Lower lobe of right lung (tissue), 2 donors: ENCODE measurements around the gene TBC1D32. TPM values are rescaled to one million over a fixed set of nuclear protein-coding genes. Genes with fewer than 3 reads are reported as not detected.

Experiments used
- ATAC-seq, 2 donors: fragments of 200-7000 bp; cut with Tn5 transposase; one replicate each; pipeline ENCODE4 v1.9.1; 2020 to 2022; ENCODE audit warnings: mild to moderate bottlenecking in 2 of 2, moderate library complexity in 2 of 2
- DNase-seq: peaks from one replicate; pipeline ENCODE4 v3.0.0-alpha.2; 2020
- H3K27ac ChIP-seq: fragments of 200-600 bp; one replicate; pipeline ENCODE4 v1.8.0; 2022
- H3K27me3 ChIP-seq: fragments of 200-600 bp; one replicate; pipeline ENCODE4 v1.8.0; 2022; ENCODE audit warnings: low read depth
- H3K36me3 ChIP-seq: fragments of 200-600 bp; one replicate; pipeline ENCODE4 v1.8.0; 2022; ENCODE audit warnings: mild to moderate bottlenecking
- H3K4me1 ChIP-seq: fragments of 200-600 bp; one replicate; pipeline ENCODE4 v1.8.0; 2022
- H3K4me3 ChIP-seq: fragments of 200-600 bp; one replicate; pipeline ENCODE4 v1.8.0; 2022; ENCODE audit warnings: mild to moderate bottlenecking
- H3K9me3 ChIP-seq: fragments of 200-600 bp; one replicate; pipeline ENCODE4 v1.8.0; 2022
- CTCF ChIP-seq: fragments of 200-600 bp; IDR thresholded peaks from one replicate; pipeline ENCODE4 v1.8.0; 2022; ENCODE audit warnings: antibody characterized with exemption, mild to moderate bottlenecking
- intact Hi-C: fragments of 100-400 bp; cut with DNase I; formaldehyde crosslinking; loops from one replicate; pipeline ENCODE4 v1.11.0; 2022
- total RNA-seq: library from RNA; stranded (reverse); fragmentation: NEBNext Ultra II Directional; extraction: Animal tissue kit (Norgen Biotek cat#: 25700); gene quantifications from one replicate; pipeline ENCODE4 v1.2.1, GENCODE V29; 2021
- donor health status: DM: no; HTN: yes; CAD: no; lungs with severe emphysema.

The TBC1D32 gene
- total RNA-seq, 1 donor from 2014 or later = 5.0 TPM

- Histone ChIP-seq H3K36me3 (no peaks in the 10 kb centered on the region), H3K9me3 (no peaks in the 10 kb centered on the region), H3K4me3 (no peak overlapping the region), H3K4me1 (no peaks in the 10 kb centered on the region), H3K27me3 (no peaks in the 10 kb centered on the region), H3K27ac (no peak overlapping the region)
- ATAC-seq (no peak), DNase-seq (no peak)
- no peak for TF ChIP-seq CTCF
- intact Hi-C loops = no loop called here
Observed at GRCh38 chr6:121142093-121142492, 192.2 kb downstream of the TBC1D32 start.

- Histone ChIP-seq H3K27ac (no peak overlapping the region), H3K27me3 (no peaks in the 10 kb centered on the region), H3K4me1 (no peaks in the 10 kb centered on the region), H3K36me3 (no peaks in the 10 kb centered on the region), H3K4me3 (no peak overlapping the region), H3K9me3 (no peaks in the 10 kb centered on the region)
- no peak for DNase-seq
- intact Hi-C loops = no loop called here
- no peak for TF ChIP-seq CTCF
- ATAC-seq = no peak
Observed at GRCh38 chr6:121135425-121135824, 198.9 kb downstream of the TBC1D32 start.

- no peak for TF ChIP-seq CTCF
- Histone ChIP-seq H3K36me3 (no peaks in the 10 kb centered on the region), H3K4me3 (no peak overlapping the region), H3K27ac (no peak overlapping the region), H3K4me1 (no peaks in the 10 kb centered on the region), H3K27me3 (no peaks in the 10 kb centered on the region), H3K9me3 (no peaks in the 10 kb centered on the region)
- DNase-seq = no peak
- intact Hi-C loops = no loop called here
- ATAC-seq = no peak
Observed at GRCh38 chr6:121134922-121135321, 199.4 kb downstream of the TBC1D32 start.

- ATAC-seq (no peak), DNase-seq (no peak)
- H3K4me3 ChIP-seq = no peak overlapping the region
- intact Hi-C loops = no loop called here
- TF ChIP-seq CTCF = no peak
- no peaks in the 10 kb centered on the region for H3K4me1 ChIP-seq
- no peak overlapping the region for H3K27ac ChIP-seq
- no peaks in the 10 kb centered on the region for H3K36me3 ChIP-seq
- H3K27me3 ChIP-seq = no peaks in the 10 kb centered on the region
- peaks cover 13% of the 10 kb centered on the region for H3K9me3 ChIP-seq
Observed at GRCh38 chr6:121124600-121124999, 209.7 kb downstream of the TBC1D32 start.

- no peak for TF ChIP-seq CTCF
- ATAC-seq = no peak
- Histone ChIP-seq H3K27ac (no peak overlapping the region), H3K27me3 (no peaks in the 10 kb centered on the region), H3K9me3 (no peaks in the 10 kb centered on the region), H3K36me3 (no peaks in the 10 kb centered on the region), H3K4me1 (no peaks in the 10 kb centered on the region), H3K4me3 (no peak overlapping the region)
- DNase-seq = no peak
- intact Hi-C loops = no loop called here
Observed at GRCh38 chr6:121112356-121112755, 221.9 kb downstream of the TBC1D32 start.

- no peak for TF ChIP-seq CTCF
- intact Hi-C loops = no loop called here
- Histone ChIP-seq H3K27ac (no peak overlapping the region), H3K36me3 (no peaks in the 10 kb centered on the region), H3K4me1 (no peaks in the 10 kb centered on the region), H3K4me3 (no peak overlapping the region), H3K9me3 (no peaks in the 10 kb centered on the region), H3K27me3 (no peaks in the 10 kb centered on the region)
- ATAC-seq (no peak), DNase-seq (no peak)
Observed at GRCh38 chr6:121110733-121111132, 223.5 kb downstream of the TBC1D32 start.
